PFSK-1 (cell line): ENCODE measurements around the gene CCDC124.

Experiments used
- FOXP2 ChIP-seq: optimal IDR thresholded peaks from 2 replicates; pipeline ENCODE3; 2011; ENCODE audit warnings: borderline replicate concordance, control low read depth, inconsistent platforms; ENCODE audit not compliant: insufficient read depth; ENCODE audit errors: extremely low read length, extremely low read depth
- POLR2AphosphoS5 ChIP-seq: IDR thresholded peaks from 2 replicates; pipeline ENCODE4 v1.6.1; 2012; ENCODE audit warnings: low read depth, mild to moderate bottlenecking, control low read depth, low read length, moderate library complexity
- REST ChIP-seq, 2 experiments: IDR thresholded peaks; 2 replicates each; pipeline versions ENCODE4 v1.6.1 to v1.8.0; 2011 to 2012; ENCODE audit warnings: low read depth in 2 of 2, low read length in 2 of 2, control low read depth in 1 of 2, inconsistent platforms in 1 of 2, mild to moderate bottlenecking in 1 of 2, moderate library complexity in 1 of 2; ENCODE audit not compliant: insufficient read depth in 1 of 2
- SIN3A ChIP-seq: IDR thresholded peaks from 2 replicates; pipeline ENCODE4 v1.6.1; 2012; ENCODE audit warnings: mild to moderate bottlenecking, low read length, moderate library complexity, borderline replicate concordance; ENCODE audit not compliant: insufficient read depth
- TAF1 ChIP-seq: IDR thresholded peaks from 2 replicates; pipeline ENCODE4 v1.6.1; 2012; ENCODE audit warnings: low read length, control low read depth, borderline replicate concordance; ENCODE audit not compliant: insufficient read depth

The CCDC124 gene

DNA sequence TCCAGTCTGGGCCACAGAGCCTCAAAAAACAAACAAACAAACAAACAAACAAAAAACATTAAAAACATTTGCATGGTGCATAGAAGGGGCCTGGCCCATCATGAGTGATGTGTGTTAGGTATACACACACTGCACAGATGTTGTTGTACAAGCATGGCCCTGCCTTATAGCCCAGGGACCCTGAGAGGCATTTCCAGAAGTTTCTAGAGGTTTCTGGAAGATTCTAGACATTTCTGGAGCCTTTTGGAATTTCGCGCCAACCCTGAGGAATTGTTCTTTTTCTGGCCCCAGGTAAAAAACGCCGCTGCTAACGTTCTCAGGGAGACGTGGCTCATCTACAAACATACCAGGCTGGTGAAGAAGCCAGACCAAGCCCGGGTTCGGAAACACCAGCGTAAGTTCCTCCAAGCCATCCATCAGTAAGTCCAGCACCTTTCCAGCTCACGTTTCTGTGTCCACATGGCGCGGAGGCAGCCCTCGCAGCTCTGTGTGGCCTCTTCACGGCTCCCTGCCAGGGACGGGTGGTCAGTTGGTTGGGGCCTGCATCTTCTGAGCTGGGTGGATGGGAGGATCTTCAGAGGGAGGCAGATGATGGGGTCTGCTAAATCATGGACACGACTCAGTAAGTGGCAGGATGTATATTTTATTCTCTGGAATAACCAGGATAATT lies 56.7 kb downstream of the CCDC124 start:
- TF ChIP-seq SIN3A (no peak), REST (IDR thresholded peaks at IDR 0.05; ENCODE audit: insufficient read depth in 1 of 2, low read depth in 2 of 2, low read length in 2 of 2) (no peak), TAF1 (no peak), POLR2AphosphoS5 (no peak), FOXP2 (no peak)

DNA sequence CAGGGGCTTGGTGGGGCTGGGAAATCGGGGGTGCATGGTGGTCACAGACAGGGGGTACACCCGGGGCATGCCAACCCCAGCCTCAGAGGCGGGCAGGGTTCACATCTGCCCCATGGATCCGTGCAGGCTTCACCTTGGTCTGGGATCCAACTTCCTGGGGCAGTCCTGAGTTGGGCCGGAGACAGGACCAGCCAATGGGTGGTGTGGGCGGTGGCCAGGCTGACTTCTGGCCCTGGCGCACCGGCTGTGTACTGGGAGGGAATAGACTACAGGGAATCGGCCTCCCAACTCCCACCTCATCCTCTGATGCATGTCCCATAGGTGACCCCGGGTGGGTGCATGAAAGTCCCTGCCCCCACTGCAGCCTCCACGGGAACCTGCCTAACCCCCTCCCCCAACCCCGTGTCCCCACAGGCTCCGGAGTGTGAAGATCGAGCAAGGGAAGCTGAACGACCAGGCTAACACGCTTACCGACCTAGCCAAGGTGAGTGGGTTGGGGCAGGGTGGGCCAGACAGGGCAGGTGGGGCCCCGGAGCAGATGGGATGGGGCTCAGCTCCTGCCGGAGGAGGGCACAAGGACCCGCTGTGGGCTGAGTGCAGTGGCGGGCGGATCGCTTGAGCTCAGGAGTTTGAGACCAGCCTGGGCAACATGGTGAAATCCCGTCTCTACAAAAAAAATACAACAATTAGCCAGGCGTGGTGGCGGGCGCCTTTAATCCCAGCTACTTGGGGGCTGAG lies 60.4 kb downstream of the CCDC124 start:
- TF ChIP-seq POLR2AphosphoS5: no peak
- TF ChIP-seq TAF1: no peak
- no peak for TF ChIP-seq SIN3A
- TF ChIP-seq REST (IDR thresholded peaks at IDR 0.05; ENCODE audit: insufficient read depth in 1 of 2, low read depth in 2 of 2, low read length in 2 of 2): no peak
- no peak for TF ChIP-seq FOXP2
